Left ventricle myocardium inferior (tissue), 1 donor: Measurements from ENCODE around the gene MED12L. TPM values are rescaled to one million over a fixed set of nuclear protein-coding genes. Genes with fewer than 3 reads are reported as not detected.

Experiments
- DNase-seq: peaks from one replicate; pipeline ENCODE4 v3.0.0-alpha.2; 2020
- H3K27ac ChIP-seq: fragments of 200-600 bp; replicated peaks from 2 replicates; pipeline ENCODE4 v1.8.0; 2021
- H3K27me3 ChIP-seq: fragments of 200-600 bp; 2 replicates; pipeline ENCODE4 v1.8.0; 2021; ENCODE audit warnings: low read depth
- H3K36me3 ChIP-seq: fragments of 200-600 bp; 2 replicates; pipeline ENCODE4 v1.8.0; 2021
- H3K4me1 ChIP-seq: fragments of 200-600 bp; 2 replicates; pipeline ENCODE4 v1.8.0; 2021
- H3K4me3 ChIP-seq: fragments of 200-600 bp; 2 replicates; pipeline ENCODE4 v1.8.0; 2021; ENCODE audit warnings: mild to moderate bottlenecking, moderate library complexity
- H3K9me3 ChIP-seq: fragments of 200-600 bp; replicated peaks from 2 replicates; pipeline ENCODE4 v1.8.0; 2021
- CTCF ChIP-seq: fragments of 200-600 bp; IDR thresholded peaks from 2 replicates; pipeline ENCODE4 v1.8.0; 2021; ENCODE audit warnings: antibody characterized with exemption, mild to moderate bottlenecking, borderline replicate concordance
- intact Hi-C: fragments of 100-400 bp; cut with micrococcal nuclease; formaldehyde crosslinking; loops from one replicate; pipeline ENCODE4 v1.11.0; 2022
- total RNA-seq: library from RNA; stranded (reverse); fragmentation: NEBNext Ultra II Directional; extraction: Animal tissue kit (Norgen Biotek cat#: 25700); gene quantifications from one replicate; pipeline ENCODE4 v1.2.1, GENCODE V29; 2021
- donor health status: DM: no; HTN: yes; CAD: no; lungs with severe emphysema.

The MED12L gene
- total RNA-seq, 1 donor from 2014 or later, result 0.82 TPM

GRCh38 chr3:151107177-151107576 lies 21.7 kb downstream of the MED12L start:
- intact Hi-C loops, result no loop called here
- no peaks in the 10 kb centered on the region for H3K4me1 ChIP-seq
- no peak for TF ChIP-seq CTCF

DNA sequence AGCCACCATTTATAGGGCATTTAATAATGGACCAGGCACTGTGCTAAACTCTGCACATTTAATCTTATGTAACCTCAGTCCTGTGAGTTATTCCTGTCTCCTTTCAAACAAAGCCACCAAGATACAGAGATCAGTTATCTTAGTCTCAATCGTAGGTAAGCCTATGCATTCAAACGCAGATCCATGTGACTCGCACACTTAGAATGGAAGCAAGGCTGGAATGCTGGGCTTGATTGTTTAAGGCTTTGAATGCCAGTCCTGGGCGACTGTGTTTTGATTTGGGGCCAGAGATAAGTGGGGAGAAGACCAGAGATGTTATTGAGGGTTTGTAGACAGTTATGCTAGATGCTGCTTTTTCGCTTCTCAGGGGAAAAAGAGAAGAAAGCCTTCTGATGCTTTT lies 22.2 kb downstream of the MED12L start:
- no peak overlapping the region for H3K27ac ChIP-seq
- no peak for DNase-seq
- no peaks in the 10 kb centered on the region for H3K36me3 ChIP-seq
- intact Hi-C loops, result no loop called here
- no peak overlapping the region for H3K4me3 ChIP-seq
- TF ChIP-seq CTCF, result no peak
- no peaks in the 10 kb centered on the region for H3K4me1 ChIP-seq
- peaks cover 12% of the 10 kb centered on the region for H3K27me3 ChIP-seq
- H3K9me3 ChIP-seq, result no peaks in the 10 kb centered on the region

More at GRCh38 chr3:151107177-151107576, 21.7 kb downstream of the MED12L start:
- Histone ChIP-seq H3K36me3 (no peaks in the 10 kb centered on the region), H3K27ac (no peak overlapping the region), H3K27me3 (peaks cover 12% of the 10 kb centered on the region), H3K9me3 (no peaks in the 10 kb centered on the region), H3K4me3 (no peak overlapping the region)
- DNase-seq, result no peak

DNA sequence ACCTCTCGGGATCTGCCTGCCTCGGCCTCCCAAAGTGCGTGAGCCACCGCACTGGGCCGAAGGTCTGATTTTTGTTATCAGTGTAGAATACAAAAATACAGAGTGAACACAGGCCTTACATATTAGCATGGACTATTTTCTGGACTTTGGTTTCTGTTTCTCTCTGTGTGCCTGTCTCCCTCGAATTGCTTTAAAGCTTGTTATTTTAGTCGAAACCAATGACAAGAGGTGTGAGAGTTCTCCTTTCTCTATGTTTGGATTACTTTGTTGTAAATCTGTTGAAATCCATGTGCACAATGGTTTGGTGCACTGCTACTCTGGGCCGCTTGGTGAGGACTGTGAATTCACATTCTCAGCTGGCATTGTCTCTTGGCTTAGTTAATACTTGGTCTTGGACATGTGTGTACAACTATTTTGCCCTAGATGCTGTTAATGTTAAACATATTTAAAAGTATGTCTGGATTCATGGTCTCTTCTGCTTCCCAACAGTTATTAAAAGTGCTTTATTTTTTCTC lies 23.9 kb downstream of the MED12L start:
- intact Hi-C loops, result no loop called here
- no peaks in the 10 kb centered on the region for H3K4me1 ChIP-seq
- no peak for TF ChIP-seq CTCF
- peaks cover 12% of the 10 kb centered on the region for H3K27me3 ChIP-seq
- DNase-seq, result no peak
- no peak overlapping the region for H3K4me3 ChIP-seq
- H3K36me3 ChIP-seq, result no peaks in the 10 kb centered on the region
- H3K9me3 ChIP-seq, result no peaks in the 10 kb centered on the region
- no peak overlapping the region for H3K27ac ChIP-seq

GRCh38 chr3:151112731-151113130 lies 27.3 kb downstream of the MED12L start:
- no peak overlapping the region for H3K4me3 ChIP-seq
- no peak overlapping the region for H3K27ac ChIP-seq
- H3K4me1 ChIP-seq, result no peaks in the 10 kb centered on the region
- DNase-seq, result no peak
- no peak for TF ChIP-seq CTCF
- no peaks in the 10 kb centered on the region for H3K36me3 ChIP-seq
- intact Hi-C loops, result no loop called here
- no peaks in the 10 kb centered on the region for H3K27me3 ChIP-seq
- H3K9me3 ChIP-seq, result no peaks in the 10 kb centered on the region

DNA sequence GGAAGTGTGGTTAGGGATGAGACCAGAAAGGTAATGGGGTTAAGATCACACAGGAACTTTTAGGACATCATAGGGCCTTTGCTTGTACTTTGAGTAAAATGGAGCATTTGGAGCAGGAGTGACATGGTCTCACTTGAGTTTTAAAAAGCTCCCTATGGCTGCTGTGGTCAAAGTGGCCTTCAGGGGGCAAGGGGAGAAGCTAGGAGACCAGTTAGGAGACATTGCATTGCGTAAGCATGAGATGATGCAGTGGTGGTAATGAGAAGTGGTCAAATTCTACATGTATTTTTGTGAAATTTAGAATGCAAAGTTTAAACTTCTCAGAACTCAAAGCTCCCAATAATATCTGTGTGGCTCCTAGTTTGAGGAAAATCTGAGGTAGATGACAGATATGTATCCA lies 27.9 kb downstream of the MED12L start:
- no peaks in the 10 kb centered on the region for H3K36me3 ChIP-seq
- H3K4me3 ChIP-seq, result no peak overlapping the region
- no peaks in the 10 kb centered on the region for H3K27me3 ChIP-seq
- no peak overlapping the region for H3K27ac ChIP-seq
- no peak for DNase-seq
- no peaks in the 10 kb centered on the region for H3K4me1 ChIP-seq
- no peaks in the 10 kb centered on the region for H3K9me3 ChIP-seq
- intact Hi-C loops, result no loop called here
- no peak for TF ChIP-seq CTCF

- DNase-seq, result no peak
- no peak for TF ChIP-seq CTCF
- Histone ChIP-seq H3K9me3 (no peaks in the 10 kb centered on the region), H3K4me1 (no peaks in the 10 kb centered on the region), H3K27me3 (no peaks in the 10 kb centered on the region), H3K36me3 (no peaks in the 10 kb centered on the region), H3K4me3 (no peak overlapping the region), H3K27ac (no peak overlapping the region)
- intact Hi-C loops, result no loop called here
Measured at GRCh38 chr3:151117047-151117446, 31.6 kb downstream of the MED12L start.
